Loucy (cell line): ENCODE results near the gene FAM20C.

Experiments used
- EZH2phosphoT487 ChIP-seq: fragments of 200-600 bp; IDR thresholded peaks from 2 replicates; pipeline ENCODE4 v1.6.1; 2018; ENCODE audit warnings: antibody characterized with exemption, mild to moderate bottlenecking, moderate library complexity, borderline replicate concordance
- TF ChIP-seq, protein P1 (sequence below): fragments of 200-600 bp; sonication (generic); conservative IDR thresholded peaks from 2 replicates; pipeline ENCODE4 v1.5.1; 2014; ENCODE audit warnings: mild to moderate bottlenecking, antibody characterized with exemption, low read length

- TF ChIP-seq, protein P1, sequence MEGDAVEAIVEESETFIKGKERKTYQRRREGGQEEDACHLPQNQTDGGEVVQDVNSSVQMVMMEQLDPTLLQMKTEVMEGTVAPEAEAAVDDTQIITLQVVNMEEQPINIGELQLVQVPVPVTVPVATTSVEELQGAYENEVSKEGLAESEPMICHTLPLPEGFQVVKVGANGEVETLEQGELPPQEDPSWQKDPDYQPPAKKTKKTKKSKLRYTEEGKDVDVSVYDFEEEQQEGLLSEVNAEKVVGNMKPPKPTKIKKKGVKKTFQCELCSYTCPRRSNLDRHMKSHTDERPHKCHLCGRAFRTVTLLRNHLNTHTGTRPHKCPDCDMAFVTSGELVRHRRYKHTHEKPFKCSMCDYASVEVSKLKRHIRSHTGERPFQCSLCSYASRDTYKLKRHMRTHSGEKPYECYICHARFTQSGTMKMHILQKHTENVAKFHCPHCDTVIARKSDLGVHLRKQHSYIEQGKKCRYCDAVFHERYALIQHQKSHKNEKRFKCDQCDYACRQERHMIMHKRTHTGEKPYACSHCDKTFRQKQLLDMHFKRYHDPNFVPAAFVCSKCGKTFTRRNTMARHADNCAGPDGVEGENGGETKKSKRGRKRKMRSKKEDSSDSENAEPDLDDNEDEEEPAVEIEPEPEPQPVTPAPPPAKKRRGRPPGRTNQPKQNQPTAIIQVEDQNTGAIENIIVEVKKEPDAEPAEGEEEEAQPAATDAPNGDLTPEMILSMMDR = no peak
- TF ChIP-seq EZH2phosphoT487 = no peak
These were observed 48.4 kb upstream of the FAM20C start for GRCh38 chr7:143811-144453.
